Ammon's horn (tissue), 1 donor: Measurements from ENCODE around the gene LRRC58.
"Not testable (repeated sequence)": the region's sequence is repeated elsewhere in the genome, so short reads cannot be mapped to it uniquely, and the experiment has no call there.

Source experiments
- DNase-seq: peaks from one replicate; pipeline ENCODE4 v3.0.0-alpha.2; 2016; ENCODE audit warnings: low spot score

The LRRC58 gene

GRCh38 chr3:120339362-120339761 is 9.8 kb downstream of the LRRC58 start:
- no peak for DNase-seq

- DNase-seq: no peak
Measured at GRCh38 chr3:120338517-120338916, 10.6 kb downstream of the LRRC58 start.

GRCh38 chr3:120332646-120333045 is 16.5 kb downstream of the LRRC58 start:
- no peak for DNase-seq

GRCh38 chr3:120331076-120331475 is 18.1 kb downstream of the LRRC58 start:
- DNase-seq: no peak

- DNase-seq: no peak
Measured at GRCh38 chr3:120326784-120327183, 22.4 kb downstream of the LRRC58 start.

GRCh38 chr3:120324190-120324589 is 25.0 kb downstream of the LRRC58 start:
- no peak for DNase-seq

GRCh38 chr3:120323761-120324160 is 25.4 kb downstream of the LRRC58 start:
- DNase-seq: not testable (repeated sequence)

- DNase-seq: no peak
Measured at GRCh38 chr3:120311863-120312794, 37.0 kb downstream of the LRRC58 start.

GRCh38 chr3:120306519-120307455 is 42.4 kb downstream of the LRRC58 start:
- DNase-seq: no peak

- DNase-seq: no peak
Measured at GRCh38 chr3:120304616-120305015, 44.5 kb downstream of the LRRC58 start.

- no peak for DNase-seq
Measured at GRCh38 chr3:120302361-120302760, 46.8 kb downstream of the LRRC58 start.

- DNase-seq: no peak
Measured at GRCh38 chr3:120300971-120301370, 48.2 kb downstream of the LRRC58 start.

GRCh38 chr3:120299403-120299802 is 49.8 kb downstream of the LRRC58 start:
- no peak for DNase-seq

GRCh38 chr3:120298996-120299395 is 50.2 kb downstream of the LRRC58 start:
- DNase-seq: no peak

GRCh38 chr3:120291552-120291951 is 57.6 kb downstream of the LRRC58 start:
- DNase-seq: not testable (repeated sequence)

- no peak for DNase-seq
Measured at GRCh38 chr3:120289636-120290035, 59.5 kb downstream of the LRRC58 start.

GRCh38 chr3:120286465-120286864 is 62.7 kb downstream of the LRRC58 start:
- DNase-seq: no peak

GRCh38 chr3:120285508-120285841 is 63.7 kb downstream of the LRRC58 start:
- no peak for DNase-seq

GRCh38 chr3:120284747-120285507 is 64.2 kb downstream of the LRRC58 start, which contains the start of gene GPR156:
GPR156 (minus strand) TSS chr3:120285222; CDS start chr3:120244098, 41,124 bp downstream.
- DNase-seq: no peak

- no peak for DNase-seq
Measured at GRCh38 chr3:120281261-120281660, 67.9 kb downstream of the LRRC58 start.

- DNase-seq: no peak
Measured at GRCh38 chr3:120280566-120280965, 68.6 kb downstream of the LRRC58 start.

GRCh38 chr3:120280026-120280425 is 69.1 kb downstream of the LRRC58 start:
- no peak for DNase-seq
